Gastrocnemius medialis (tissue), 4 donors: ENCODE data around the gene ROR1.

Experiments
- CTCF ChIP-seq, 5 experiments: fragments of 450-650 bp in 3 of 5; fragments of 200-600 bp in 2 of 5; sonication (generic) in 2 of 5; IDR thresholded peaks in 4 of 5; conservative IDR thresholded peaks in 1 of 5; 1 replicate in 4 of 5; 2 replicates in 1 of 5; pipeline ENCODE4 v1.5.1; 2016 to 2019; ENCODE audit warnings: antibody characterized with exemption in 5 of 5, mild to moderate bottlenecking in 3 of 5, moderate library complexity in 3 of 5
- POLR2A ChIP-seq, 2 donors: fragments of 450-650 bp; IDR thresholded peaks; one replicate each; pipeline ENCODE4 v1.6.1; 2017; ENCODE audit warnings: antibody characterized with exemption in 2 of 2, mild to moderate bottlenecking in 2 of 2, moderate library complexity in 2 of 2

GRCh38 chr1:64150266-64150665 lies 376.4 kb downstream of the ROR1 start:
- TF ChIP-seq CTCF (IDR thresholded peaks at IDR 0.05 in 4 of 5, conservative IDR thresholded peaks at IDR 0.05 in 1 of 5) (no peak), POLR2A (IDR thresholded peaks at IDR 0.05) (no peak)
